H1 (cell line): ENCODE data around the gene ASTN2. TPM values are rescaled to one million over a fixed set of nuclear protein-coding genes. Genes with fewer than 3 reads are reported as not detected.

Experiments used
- CTCF ChIA-PET: fragments of 300-600 bp; sonication (Branson Sonifier 250); formaldehyde crosslinking; loops from one replicate; lab custom pipeline; 2021; ENCODE audit not compliant: partially characterized antibody; lab: Charles Lee
- POLR2A ChIA-PET: fragments of 300-600 bp; sonication (Branson Sonifier 250); formaldehyde crosslinking; loops from one replicate; lab custom pipeline; 2021; ENCODE audit warnings: inconsistent platforms; ENCODE audit not compliant: partially characterized antibody; lab: Charles Lee
- DNase-seq, 2 experiments: peaks; one replicate each; pipeline versions ENCODE4 v3.0.0 to v3.0.0-alpha.2; 2010 to 2022; ENCODE audit warnings: low spot score in 2 of 2, low read depth in 1 of 2, mixed read lengths in 1 of 2
- FAIRE-seq: peaks from 2 replicates; lab custom pipeline; 2011; peaks lifted over from hg19 to GRCh38; lab: Jason Lieb, UNC
- H2AFZ ChIP-seq: 2 replicates; pipeline ENCODE4 v1.8.1; 2012; ENCODE audit warnings: low read length, inconsistent platforms
- H2AK5ac ChIP-seq: 2 replicates; pipeline ENCODE4 v1.6.1; 2013; ENCODE audit warnings: low read depth, low read length
- H2BK120ac ChIP-seq: replicated peaks from 2 replicates; pipeline ENCODE3; 2013; ENCODE audit warnings: low read depth, low read length, inconsistent platforms
- H2BK12ac ChIP-seq: 2 replicates; pipeline ENCODE4 v1.6.1; 2013; ENCODE audit warnings: low read depth, low read length
- H2BK15ac ChIP-seq: 2 replicates; pipeline ENCODE4 v1.6.1; 2013; ENCODE audit warnings: low read length
- H2BK20ac ChIP-seq: 2 replicates; pipeline ENCODE4 v1.6.1; 2013; ENCODE audit warnings: low read length
- H2BK5ac ChIP-seq: 2 replicates; pipeline ENCODE4 v1.6.1; 2013; ENCODE audit warnings: low read depth, low read length
- H3K14ac ChIP-seq: 2 replicates; pipeline ENCODE4 v1.6.1; 2013; ENCODE audit warnings: inconsistent platforms; ENCODE audit not compliant: insufficient read length
- H3K18ac ChIP-seq: 2 replicates; pipeline ENCODE4 v1.6.1; 2013; ENCODE audit warnings: low read length; ENCODE audit errors: extremely low read depth
- H3K23ac ChIP-seq: 2 replicates; pipeline ENCODE4 v1.6.1; 2013; ENCODE audit warnings: inconsistent platforms; ENCODE audit not compliant: insufficient read length
- H3K23me2 ChIP-seq: 2 replicates; pipeline ENCODE4 v1.6.1; 2013; ENCODE audit warnings: low read depth, low read length
- H3K27ac ChIP-seq: 2 replicates; pipeline ENCODE4 v1.6.1; 2011; ENCODE audit warnings: low read depth, low read length, inconsistent platforms
- H3K27me3 ChIP-seq, 4 experiments: replicated peaks in 1 of 4; 1 replicate in 1 of 4; 2 replicates in 3 of 4; pipeline versions ENCODE4 v1.6.1 to v1.8.1; 2011 to 2013; ENCODE audit warnings: low read length in 3 of 4, mild to moderate bottlenecking in 3 of 4, inconsistent platforms in 2 of 4, mixed read lengths in 2 of 4, moderate library complexity in 1 of 4; ENCODE audit not compliant: control insufficient read depth in 3 of 4, insufficient read depth in 3 of 4; ENCODE audit errors: extremely low read depth in 1 of 4
- H3K36me3 ChIP-seq, 4 experiments: 2 replicates each; pipeline versions ENCODE4 v1.6.1 to v1.8.1; 2011 to 2013; ENCODE audit warnings: mild to moderate bottlenecking in 4 of 4, low read length in 3 of 4, moderate library complexity in 2 of 4, control low read depth in 1 of 4, inconsistent platforms in 1 of 4; ENCODE audit not compliant: insufficient read depth in 4 of 4, control insufficient read depth in 2 of 4
- H3K4ac ChIP-seq: replicated peaks from 2 replicates; pipeline ENCODE3; 2013; ENCODE audit warnings: low read length, low read depth, mixed read lengths, inconsistent platforms; ENCODE audit not compliant: insufficient read length
- H3K4me1 ChIP-seq, 4 experiments: replicated peaks in 1 of 4; 1 replicate in 1 of 4; 2 replicates in 3 of 4; pipeline versions ENCODE4 v1.6.1 to v1.8.1; 2011 to 2013; ENCODE audit warnings: low read length in 3 of 4, inconsistent platforms in 2 of 4, mixed read lengths in 1 of 4; ENCODE audit not compliant: insufficient read depth in 4 of 4, control insufficient read depth in 3 of 4
- H3K4me2 ChIP-seq, 2 experiments: 2 replicates each; pipeline versions ENCODE4 v1.6.1 to v1.8.1; 2011 to 2013; ENCODE audit warnings: low read depth in 2 of 2, low read length in 2 of 2, control low read depth in 1 of 2, inconsistent platforms in 1 of 2, mild to moderate bottlenecking in 1 of 2; ENCODE audit not compliant: insufficient read depth in 1 of 2
- H3K4me3 ChIP-seq, 4 experiments: fragments of 200-600, 300-600 bp in 1 of 4; sonication (generic), shearing (Covaris generic), sonication (Bioruptor Twin) in 1 of 4; 2 replicates each; pipeline versions ENCODE4 v1.5.1 to v1.8.1; 2011 to 2016; ENCODE audit warnings: low read length in 4 of 4, low read depth in 3 of 4, control low read depth in 2 of 4, inconsistent platforms in 2 of 4, mild to moderate bottlenecking in 2 of 4, mixed read lengths in 1 of 4, moderate library complexity in 1 of 4; ENCODE audit not compliant: insufficient read depth in 2 of 4; ENCODE audit errors: extremely low read depth in 1 of 4
- H3K56ac ChIP-seq: replicated peaks from 2 replicates; pipeline ENCODE3; 2013; ENCODE audit warnings: low read depth, mild to moderate bottlenecking, mixed read lengths, low read length, inconsistent platforms; ENCODE audit not compliant: insufficient read length
- H3K79me1 ChIP-seq: 2 replicates; pipeline ENCODE4 v1.6.1; 2013; ENCODE audit warnings: low read depth, low read length, control low read depth
- H3K79me2 ChIP-seq, 2 experiments: 2 replicates each; pipeline versions ENCODE4 v1.6.1 to v1.8.1; 2012 to 2013; ENCODE audit warnings: low read length in 2 of 2, mild to moderate bottlenecking in 2 of 2, inconsistent platforms in 1 of 2; ENCODE audit not compliant: insufficient read depth in 2 of 2, control insufficient read depth in 1 of 2
- H3K9ac ChIP-seq, 4 experiments: replicated peaks in 1 of 4; 1 replicate in 1 of 4; 2 replicates in 3 of 4; pipeline versions ENCODE4 v1.6.1 to v1.8.1; 2011 to 2013; ENCODE audit warnings: low read depth in 3 of 4, low read length in 3 of 4, control low read depth in 2 of 4, mild to moderate bottlenecking in 2 of 4, moderate library complexity in 2 of 4, inconsistent platforms in 1 of 4; ENCODE audit errors: extremely low read depth in 1 of 4
- H3K9me3 ChIP-seq, 2 experiments: 2 replicates each; pipeline versions ENCODE4 v1.6.1 to v1.8.1; 2012 to 2013; ENCODE audit warnings: mild to moderate bottlenecking in 2 of 2, moderate library complexity in 2 of 2, control low read depth in 1 of 2, inconsistent platforms in 1 of 2, low read depth in 1 of 2, low read length in 1 of 2, mixed read lengths in 1 of 2; ENCODE audit not compliant: insufficient read depth in 2 of 2
- H4K20me1 ChIP-seq, 2 experiments: replicated peaks in 1 of 2; 2 replicates each; pipeline versions ENCODE3 to v1.8.1; 2011 to 2013; ENCODE audit warnings: inconsistent platforms in 2 of 2, low read length in 2 of 2, mild to moderate bottlenecking in 1 of 2; ENCODE audit not compliant: insufficient read depth in 2 of 2, control insufficient read depth in 1 of 2
- H4K5ac ChIP-seq: 2 replicates; pipeline ENCODE4 v1.6.1; 2013; ENCODE audit warnings: low read length, low read depth, mixed read lengths, inconsistent platforms; ENCODE audit not compliant: insufficient read length
- H4K8ac ChIP-seq: 2 replicates; pipeline ENCODE4 v1.8.0; 2013; ENCODE audit warnings: mild to moderate bottlenecking, moderate library complexity, low read length, inconsistent platforms; ENCODE audit not compliant: insufficient read depth; ENCODE audit errors: extremely low read depth
- H4K91ac ChIP-seq: replicated peaks from 2 replicates; pipeline ENCODE3; 2013; ENCODE audit warnings: low read length, mixed read lengths, inconsistent platforms; ENCODE audit not compliant: insufficient read length
- BCL11A ChIP-seq, 2 experiments: IDR thresholded peaks; one replicate each; pipeline ENCODE4 v1.6.1; 2011; ENCODE audit warnings: low read depth in 2 of 2, low read length in 2 of 2, mild to moderate bottlenecking in 2 of 2
- NANOG ChIP-seq: IDR thresholded peaks from 2 replicates; pipeline ENCODE4 v1.6.1; 2011; ENCODE audit warnings: low read length, low read depth, mild to moderate bottlenecking, inconsistent platforms; ENCODE audit not compliant: insufficient read depth, poor library complexity, severe bottlenecking
- SIN3A ChIP-seq, 2 experiments: IDR thresholded peaks in 1 of 2; conservative IDR thresholded peaks in 1 of 2; 2 replicates each; pipeline ENCODE4 v1.6.1; 2011 to 2012; ENCODE audit warnings: low read length in 2 of 2, improper control_type of control experiment in 1 of 2, low read depth in 1 of 2, mild to moderate bottlenecking in 1 of 2
- WGBS, 2 experiments: shearing (Covaris generic) in 1 of 2; methylation state at CpG; one replicate each; pipeline versions ENCODE4 v1.1.6 to v1.1.7; 2013 to 2015; ENCODE audit warnings: low lambda C conversion rate in 2 of 2, mixed read lengths in 2 of 2, inconsistent platforms in 1 of 2, low coverage in 1 of 2, missing lambda C conversion rate in 1 of 2; ENCODE audit not compliant: insufficient replicate concordance in 2 of 2, insufficient coverage in 1 of 2, insufficient read length in 1 of 2; ENCODE audit errors: extremely low coverage in 1 of 2, missing lambda C conversion rate in 1 of 2; 5-methylcytosine and 5-hydroxymethylcytosine counted together
- polyA plus RNA-seq, 7 experiments: library from polyadenylated mRNA; depleted of rRNA in 3 of 7; stranded (reverse) in 5 of 7; unstranded in 2 of 7; fragments of >200 nt in 5 of 7; fragments of 200-250 nt in 2 of 7; gene quantifications; 1 replicate in 5 of 7; 2 replicates in 1 of 7; 4 replicates in 1 of 7; pipeline versions ENCODE4 v1.2.1 to v1.2.3, GENCODE V29; 2011 to 2013; ENCODE audit warnings: missing spikeins in 2 of 7, mixed read lengths in 2 of 7
- total RNA-seq: library from RNA; stranded (reverse); fragmentation: NEBNext Ultra II Directional; extraction: Animal tissue kit (Norgen Biotek cat#: 25700); gene quantifications from 2 replicates; pipeline ENCODE4 v1.2.1, GENCODE V29; 2021

ASTN2 gene
- total and polyA plus RNA-seq, 2 of the 8 experiments (the other 6 are each of a cell fraction or from before 2014, with no cell fraction given): 8.2 to 13.7 TPM

DNA sequence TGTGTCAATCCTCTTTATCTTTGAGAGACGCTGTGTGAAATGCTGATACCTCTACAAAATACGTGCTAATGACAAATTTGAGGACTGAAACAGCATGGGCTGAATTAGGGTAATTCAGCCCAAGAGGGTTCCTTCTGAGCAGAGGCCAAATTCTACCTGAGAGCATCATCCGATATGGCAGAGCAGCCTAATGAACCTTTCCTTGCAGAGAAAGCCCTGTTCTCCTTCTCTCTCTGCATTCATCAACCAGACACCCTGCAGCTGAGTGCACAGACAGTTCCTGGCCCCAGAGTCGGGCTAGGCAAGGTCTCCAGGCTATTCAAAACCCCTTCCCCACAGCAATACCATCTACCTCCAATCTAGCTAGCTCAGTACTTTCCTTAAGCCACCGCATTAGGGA is 649.8 kb downstream of the ASTN2 start:
- H3K56ac ChIP-seq: no peak overlapping the region
- no peaks in the 10 kb centered on the region for H3K79me1 ChIP-seq
- ChIA-PET POLR2A (no interaction called here), CTCF (interaction anchor here (1.8 kb wide), 1 partner anchor 95 kb away, joined by 4 read pairs; no protein-coding TSS in a partner anchor)
- 90% methylated on average over 5 of the region's 5 CpGs; no CpG with 5 or more reads in 1 of the 2 experiments for WGBS, 2 experiments
- H2BK15ac ChIP-seq: no peak overlapping the region
- H3K9me3 ChIP-seq: no peaks in the 10 kb centered on the region
- no peak overlapping the region for H3K14ac ChIP-seq
- H3K27ac ChIP-seq: no peak overlapping the region
- H2AFZ ChIP-seq: no peak overlapping the region
- no peak overlapping the region for H3K4ac ChIP-seq
- peaks cover 9% of the 10 kb centered on the region; the same call in 1 of the 2 replicates for H3K23me2 ChIP-seq
- H2BK20ac ChIP-seq: no peak overlapping the region
- H4K20me1 ChIP-seq: peaks cover 0 to 4% of the 10 kb centered on the region in 2 experiments
- H3K4me2 ChIP-seq: no peak overlapping the region
- no peak overlapping the region for H3K4me3 ChIP-seq
- H3K4me1 ChIP-seq: peaks cover 0 to 6% (median 0%) of the 10 kb centered on the region in 4 experiments; a peak in 3 of 7 replicates
- no peak overlapping the region for H2BK12ac ChIP-seq
- TF ChIP-seq BCL11A (IDR thresholded peaks at IDR 0.05; ENCODE audit: low read depth in 2 of 2, low read length in 2 of 2) (no peak), SIN3A (conservative IDR thresholded peaks at IDR 0.05 in 1 of 2, IDR thresholded peaks at IDR 0.05 in 1 of 2; ENCODE audit: low read depth in 1 of 2, low read length in 2 of 2) (no peak), NANOG (no peak)
- no peak overlapping the region for H3K18ac ChIP-seq
- FAIRE-seq (no peak), DNase-seq (no peak)
- H4K5ac ChIP-seq: no peak overlapping the region
- H3K9ac ChIP-seq: no peak overlapping the region
- no peak overlapping the region for H4K8ac ChIP-seq
- no peak overlapping the region for H3K23ac ChIP-seq
- no peaks in the 10 kb centered on the region for H3K36me3 ChIP-seq
- no peak overlapping the region for H2AK5ac ChIP-seq
- H3K27me3 ChIP-seq: no peaks in the 10 kb centered on the region
- no peak overlapping the region for H2BK5ac ChIP-seq
- no peak overlapping the region for H2BK120ac ChIP-seq
- H4K91ac ChIP-seq: no peak overlapping the region
- H3K79me2 ChIP-seq: no peaks in the 10 kb centered on the region
